GM12873 (cell line): Measurements from ENCODE around the gene ECHDC3.

Source experiments
- CTCF ChIP-seq: IDR thresholded peaks from 2 replicates; pipeline ENCODE4 v1.5.1; 2012; ENCODE audit warnings: low read depth, mild to moderate bottlenecking, moderate library complexity, low read length, control low read depth; ENCODE audit not compliant: insufficient read depth; ENCODE audit errors: missing control alignments

Gene ECHDC3

GRCh38 chr10:11746883-11747539 is 4.8 kb downstream of the ECHDC3 start:
- TF ChIP-seq CTCF: no peak

GRCh38 chr10:11748866-11749265 is 6.7 kb downstream of the ECHDC3 start:
- TF ChIP-seq CTCF: no peak

- TF ChIP-seq CTCF: no peak
Observed at GRCh38 chr10:11750420-11750819, 8.2 kb downstream of the ECHDC3 start.

GRCh38 chr10:11754173-11754572 is 12.0 kb downstream of the ECHDC3 start:
- no peak for TF ChIP-seq CTCF

GRCh38 chr10:11754620-11755019 is 12.4 kb downstream of the ECHDC3 start:
- no peak for TF ChIP-seq CTCF

- TF ChIP-seq CTCF: no peak
Observed at GRCh38 chr10:11755512-11756263, 13.5 kb downstream of the ECHDC3 start.

GRCh38 chr10:11756766-11757315 is 14.7 kb downstream of the ECHDC3 start:
- no peak for TF ChIP-seq CTCF
